ENCODE data around the gene BLOC1S2. TPM values are rescaled to one million over a fixed set of nuclear protein-coding genes. Genes with fewer than 3 reads are reported as not detected.

The BLOC1S2 gene
- total and polyA plus RNA-seq, 2 experiments from 2014 or later, result 69.0 to 72.8 TPM

GRCh38 chr10:100328198-100328597, 41.7 kb upstream of the BLOC1S2 start:
- no peaks in the 10 kb centered on the region for H3K27me3 ChIP-seq (ENCODE audit: insufficient read depth)
- H3F3A ChIP-seq (replicated peaks; ENCODE audit: low read depth), result no peaks in the 10 kb centered on the region

DNA sequence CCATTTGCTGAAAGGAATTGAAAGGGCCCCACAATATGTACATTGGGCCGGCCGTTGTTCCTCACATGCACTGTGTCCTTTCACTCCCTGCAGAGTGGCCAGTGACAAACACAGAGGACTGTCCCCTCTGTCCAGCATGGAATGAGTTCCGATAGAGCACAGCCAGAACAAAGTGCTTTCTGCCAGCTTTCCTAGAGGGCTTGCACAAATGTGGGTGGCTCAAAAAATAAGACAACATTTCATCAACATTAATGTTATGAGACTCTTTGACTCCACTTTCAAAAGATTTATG, 41.2 kb upstream of the BLOC1S2 start:
- Mint-ChIP-seq H3K9me3 (no peaks in the 10 kb centered on the region), H3K36me3 (ENCODE audit: low read depth) (no peaks in the 10 kb centered on the region), H3K27me3 (ENCODE audit: insufficient read depth, low read depth, poor library complexity) (peaks cover 3% of the 10 kb centered on the region), H3K27ac (no peak overlapping the region), H3K4me3 (no peak overlapping the region), H3K4me1 (no peaks in the 10 kb centered on the region)
- Histone ChIP-seq H3F3A (replicated peaks; ENCODE audit: low read depth) (no peaks in the 10 kb centered on the region), H3K9me2 (ENCODE audit: insufficient read depth) (no peaks in the 10 kb centered on the region), H3K27ac (ENCODE audit: low read depth) (no peak overlapping the region), H4K20me1 (replicated peaks; ENCODE audit: insufficient read depth) (no peaks in the 10 kb centered on the region), H3K4me2 (no peak overlapping the region), H3K4me1 (ENCODE audit: insufficient read depth) (no peaks in the 10 kb centered on the region), H3K36me3 (ENCODE audit: insufficient read depth) (no peaks in the 10 kb centered on the region), H2AFZ (no peak overlapping the region), H3K79me2 (replicated peaks; ENCODE audit: insufficient read depth) (no peaks in the 10 kb centered on the region), H3K4me3 (no peak overlapping the region), H3K27me3 (ENCODE audit: insufficient read depth) (no peaks in the 10 kb centered on the region)
- DNase-seq (ENCODE audit: low spot score) (no peak), ATAC-seq (no peak)
- no peak for TF ChIP-seq EZH2phosphoT487 (IDR thresholded peaks at IDR 0.05; ENCODE audit: unreplicated experiment)
- TF ChIP-seq, protein P1, sequence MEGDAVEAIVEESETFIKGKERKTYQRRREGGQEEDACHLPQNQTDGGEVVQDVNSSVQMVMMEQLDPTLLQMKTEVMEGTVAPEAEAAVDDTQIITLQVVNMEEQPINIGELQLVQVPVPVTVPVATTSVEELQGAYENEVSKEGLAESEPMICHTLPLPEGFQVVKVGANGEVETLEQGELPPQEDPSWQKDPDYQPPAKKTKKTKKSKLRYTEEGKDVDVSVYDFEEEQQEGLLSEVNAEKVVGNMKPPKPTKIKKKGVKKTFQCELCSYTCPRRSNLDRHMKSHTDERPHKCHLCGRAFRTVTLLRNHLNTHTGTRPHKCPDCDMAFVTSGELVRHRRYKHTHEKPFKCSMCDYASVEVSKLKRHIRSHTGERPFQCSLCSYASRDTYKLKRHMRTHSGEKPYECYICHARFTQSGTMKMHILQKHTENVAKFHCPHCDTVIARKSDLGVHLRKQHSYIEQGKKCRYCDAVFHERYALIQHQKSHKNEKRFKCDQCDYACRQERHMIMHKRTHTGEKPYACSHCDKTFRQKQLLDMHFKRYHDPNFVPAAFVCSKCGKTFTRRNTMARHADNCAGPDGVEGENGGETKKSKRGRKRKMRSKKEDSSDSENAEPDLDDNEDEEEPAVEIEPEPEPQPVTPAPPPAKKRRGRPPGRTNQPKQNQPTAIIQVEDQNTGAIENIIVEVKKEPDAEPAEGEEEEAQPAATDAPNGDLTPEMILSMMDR (conservative IDR thresholded peaks at IDR 0.05; ENCODE audit: low read depth in 2 of 2), result no peak
- no peak for TF ChIP-seq POLR2AphosphoS5 (IDR thresholded peaks at IDR 0.05; ENCODE audit: low read depth)
- TF ChIP-seq REST (IDR thresholded peaks at IDR 0.05; ENCODE audit: unreplicated experiment), result no peak
- no peak for TF ChIP-seq STAT1 (IDR thresholded peaks at IDR 0.05; ENCODE audit: unreplicated experiment)
- no peak for TF ChIP-seq ETS1 (IDR thresholded peaks at IDR 0.05)
- no peak for TF ChIP-seq NANOG (IDR thresholded peaks at IDR 0.05; ENCODE audit: borderline replicate concordance)
- TF ChIP-seq ZNF114 (CRISPR knock-in tag; IDR thresholded peaks at IDR 0.05), result no peak
- TF ChIP-seq EZH2 (IDR thresholded peaks at IDR 0.05; ENCODE audit: low read depth, unreplicated experiment), result no peak
- TF ChIP-seq ZNF331 (CRISPR knock-in tag; IDR thresholded peaks at IDR 0.05; ENCODE audit: low read depth), result no peak
- TF ChIP-seq CREB1 (CRISPR knock-in tag; IDR thresholded peaks at IDR 0.05; ENCODE audit: low read depth), result no peak
- TF ChIP-seq JUNB (IDR thresholded peaks at IDR 0.05; ENCODE audit: unreplicated experiment), result no peak

More at GRCh38 chr10:100328198-100328597, 41.7 kb upstream of the BLOC1S2 start:
- H3K4me3 Mint-ChIP-seq, result no peak overlapping the region
- no peak for TF ChIP-seq JUNB (IDR thresholded peaks at IDR 0.05; ENCODE audit: unreplicated experiment)
- TF ChIP-seq STAT1 (IDR thresholded peaks at IDR 0.05; ENCODE audit: unreplicated experiment), result no peak
- TF ChIP-seq, protein P1 (conservative IDR thresholded peaks at IDR 0.05; ENCODE audit: low read depth in 2 of 2), result no peak
- no peak for TF ChIP-seq CREB1 (CRISPR knock-in tag; IDR thresholded peaks at IDR 0.05; ENCODE audit: low read depth)
- TF ChIP-seq EZH2 (IDR thresholded peaks at IDR 0.05; ENCODE audit: low read depth, unreplicated experiment), result no peak
- no peak for TF ChIP-seq POLR2AphosphoS5 (IDR thresholded peaks at IDR 0.05; ENCODE audit: low read depth)
- Histone ChIP-seq H3K4me3 (no peak overlapping the region), H3K79me2 (replicated peaks; ENCODE audit: insufficient read depth) (no peaks in the 10 kb centered on the region), H3K4me1 (ENCODE audit: insufficient read depth) (no peaks in the 10 kb centered on the region), H3K4me2 (no peak overlapping the region), H4K20me1 (replicated peaks; ENCODE audit: insufficient read depth) (no peaks in the 10 kb centered on the region), H2AFZ (no peak overlapping the region), H3K36me3 (ENCODE audit: insufficient read depth) (no peaks in the 10 kb centered on the region), H3K27ac (ENCODE audit: low read depth) (no peak overlapping the region), H3K9me2 (ENCODE audit: insufficient read depth) (no peaks in the 10 kb centered on the region)
- H3K9me3 Mint-ChIP-seq, result no peaks in the 10 kb centered on the region
- H3K36me3 Mint-ChIP-seq (ENCODE audit: low read depth), result no peaks in the 10 kb centered on the region
- ATAC-seq, result no peak
- no peak overlapping the region for H3K27ac Mint-ChIP-seq
- no peak for DNase-seq (ENCODE audit: low spot score)
- H3K4me1 Mint-ChIP-seq, result peaks cover 1% of the 10 kb centered on the region; the same call in 1 of the 3 replicates
- peaks cover 4% of the 10 kb centered on the region for H3K27me3 Mint-ChIP-seq (ENCODE audit: insufficient read depth, low read depth, poor library complexity)

All from GM23338 (cell line).